Measurements from ENCODE around the gene MAFG.

- TF ChIP-seq TAF1 (IDR thresholded peaks at IDR 0.05; ENCODE audit: low read depth) (no peak), EP300 (IDR thresholded peaks at IDR 0.05; ENCODE audit: borderline replicate concordance) (no peak), REST (IDR thresholded peaks at IDR 0.05; ENCODE audit: low read depth) (no peak), MAX (IDR thresholded peaks at IDR 0.05) (no peak), NFIC (IDR thresholded peaks at IDR 0.05) (no peak), TEAD4 (IDR thresholded peaks at IDR 0.05) (no peak), RAD21 (IDR thresholded peaks at IDR 0.05; ENCODE audit: low read depth) (no peak)
Measured at GRCh38 chr17:81900181-81900820, 27.2 kb downstream of the MAFG start.

Data from Ishikawa (cell line).